ENCODE data around the gene INPP5J.

- TF ChIP-seq YY1 (IDR thresholded peaks at IDR 0.05; ENCODE audit: insufficient read depth, insufficient read length) (no peak), SUZ12 (IDR thresholded peaks at IDR 0.05; ENCODE audit: extremely low read depth, insufficient read depth, insufficient read length) (no peak)
Observed at GRCh38 chr22:31083377-31083768, 39.4 kb upstream of the INPP5J start.

Measured in NT2/D1 (cell line).